ENCODE results near the gene CES2.
A peak's percentile ranks its signal among the peaks of the same experiment; 100 is the strongest.
"Not testable (repeated sequence)": the region's sequence is repeated elsewhere in the genome, so short reads cannot be mapped to it uniquely, and the experiment has no call there.

CES2 gene

DNA sequence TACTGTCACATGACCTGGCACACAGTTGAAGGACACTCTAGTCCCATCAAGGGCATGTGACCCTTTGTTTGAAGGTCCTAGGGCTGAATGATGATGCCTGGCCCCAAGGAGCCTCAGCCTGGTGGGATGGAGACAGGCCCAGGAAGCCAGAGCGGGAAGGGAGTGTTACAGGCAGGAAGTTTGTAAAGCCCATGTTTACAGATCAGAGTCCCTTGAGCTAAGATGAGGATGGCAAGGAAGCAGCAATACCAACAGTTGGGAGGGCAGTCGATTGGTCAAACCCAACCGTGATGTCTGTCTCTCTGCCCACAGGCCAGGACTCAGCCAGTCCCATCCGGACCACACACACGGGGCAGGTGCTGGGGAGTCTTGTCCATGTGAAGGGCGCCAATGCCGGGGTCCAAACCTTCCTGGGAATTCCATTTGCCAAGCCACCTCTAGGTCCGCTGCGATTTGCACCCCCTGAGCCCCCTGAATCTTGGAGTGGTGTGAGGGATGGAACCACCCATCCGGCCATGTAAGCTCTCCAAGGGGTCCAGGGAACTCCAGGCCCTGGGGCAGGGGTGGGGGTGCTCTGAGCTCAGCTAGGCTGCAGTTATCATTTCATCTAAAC, 2.5 kb downstream of the CES2 start:
- no peak for DNase-seq

DNA sequence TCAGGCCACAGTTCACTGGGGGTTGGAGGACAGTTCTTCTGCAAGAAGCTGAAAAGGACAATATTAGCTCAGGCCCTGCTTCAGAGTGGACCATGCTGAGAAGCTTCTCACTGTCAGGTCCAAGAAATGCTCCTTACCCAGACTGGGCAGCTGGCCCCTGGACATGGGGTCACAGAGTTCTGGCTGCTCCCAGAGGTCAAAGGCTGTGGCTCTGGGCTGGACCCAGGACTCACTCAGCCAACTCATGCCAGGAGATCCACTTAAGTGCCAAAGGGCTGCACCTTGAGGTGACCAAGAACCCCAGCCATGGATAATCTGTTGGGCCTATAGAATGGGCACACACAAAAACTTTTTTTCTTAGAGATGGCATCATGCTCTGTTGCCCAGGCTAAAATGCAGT, 4.0 kb downstream of the CES2 start:
- DNase-seq, result no peak

DNA sequence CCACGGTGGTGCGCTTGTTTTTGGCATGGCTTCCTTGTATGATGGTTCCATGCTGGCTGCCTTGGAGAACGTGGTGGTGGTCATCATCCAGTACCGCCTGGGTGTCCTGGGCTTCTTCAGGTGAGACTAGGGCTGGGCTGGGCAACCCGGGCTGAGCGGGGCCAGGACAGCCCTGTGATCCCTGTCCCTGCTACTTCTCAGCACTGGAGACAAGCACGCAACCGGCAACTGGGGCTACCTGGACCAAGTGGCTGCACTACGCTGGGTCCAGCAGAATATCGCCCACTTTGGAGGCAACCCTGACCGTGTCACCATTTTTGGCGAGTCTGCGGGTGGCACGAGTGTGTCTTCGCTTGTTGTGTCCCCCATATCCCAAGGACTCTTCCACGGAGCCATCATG, 4.9 kb downstream of the CES2 start:
- DNase-seq, result no peak

GRCh38 chr16:66942981-66943380, 7.7 kb downstream of the CES2 start:
- DNase-seq, result no peak

DNA sequence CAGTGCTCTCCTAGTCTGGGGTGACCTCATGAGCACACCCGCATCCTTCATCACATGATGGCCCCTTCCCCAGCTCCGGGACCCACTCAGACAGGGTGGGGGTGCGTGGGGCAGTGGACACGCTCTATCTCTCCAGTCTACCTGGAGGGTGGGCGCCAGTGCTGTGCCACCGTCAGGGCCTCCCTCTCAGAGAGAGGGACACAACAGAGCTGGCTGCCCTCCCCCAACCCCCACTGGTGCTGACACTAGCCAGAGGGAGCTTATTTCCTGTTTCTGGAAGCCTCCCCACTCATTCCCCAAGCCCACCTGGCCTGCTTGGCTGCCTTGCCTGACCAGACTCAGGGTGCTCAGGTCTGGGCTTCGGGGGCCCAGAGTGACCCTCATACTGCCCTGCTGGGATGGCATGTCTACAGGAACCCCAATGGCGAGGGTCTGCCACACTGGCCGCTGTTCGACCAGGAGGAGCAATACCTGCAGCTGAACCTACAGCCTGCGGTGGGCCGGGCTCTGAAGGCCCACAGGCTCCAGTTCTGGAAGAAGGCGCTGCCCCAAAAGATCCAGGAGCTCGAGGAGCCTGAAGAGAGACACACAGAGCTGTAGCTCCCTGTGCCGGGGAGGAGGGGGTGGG, 8.2 kb downstream of the CES2 start:
- DNase-seq, result no peak

DNA sequence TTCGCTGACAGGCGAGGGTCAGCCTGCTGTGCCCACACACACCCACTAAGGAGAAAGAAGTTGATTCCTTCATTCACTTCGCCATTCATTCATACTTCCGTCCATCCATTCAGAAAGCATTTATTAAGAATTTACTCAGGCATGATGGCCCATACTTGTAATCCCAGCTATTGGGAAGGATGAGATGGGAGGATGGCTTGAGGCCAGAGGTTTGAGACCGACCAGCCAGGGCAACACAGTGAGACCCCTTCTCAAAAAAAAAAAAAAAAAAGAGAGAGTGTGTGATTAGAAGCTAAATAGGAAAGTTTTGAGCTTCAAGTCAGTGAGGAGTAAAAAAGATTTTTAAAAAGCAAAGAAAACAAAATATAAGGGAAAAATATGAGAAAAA, 8.7 kb downstream of the CES2 start:
- no peak for DNase-seq

DNA sequence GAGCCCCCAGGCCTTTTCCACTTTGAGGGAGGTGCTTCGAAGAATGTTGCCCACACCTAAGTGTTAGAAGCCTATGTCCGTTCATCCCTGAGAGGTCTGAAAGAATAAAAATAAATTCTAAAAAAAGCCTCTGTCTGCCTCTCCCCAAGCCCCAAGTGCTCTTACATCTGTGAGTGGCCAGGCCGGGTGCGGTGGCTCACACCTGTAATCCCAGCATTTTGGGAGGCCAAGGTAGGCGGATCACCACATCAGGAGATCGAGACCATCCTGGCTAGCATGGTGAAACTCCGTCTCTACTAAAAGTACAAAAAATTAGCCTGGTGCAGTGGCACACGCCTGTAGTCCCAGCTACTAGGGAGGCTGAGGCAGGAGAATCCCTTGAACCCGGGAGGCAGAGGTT, 9.7 kb downstream of the CES2 start:
- DNase-seq, result not testable (repeated sequence)

DNA sequence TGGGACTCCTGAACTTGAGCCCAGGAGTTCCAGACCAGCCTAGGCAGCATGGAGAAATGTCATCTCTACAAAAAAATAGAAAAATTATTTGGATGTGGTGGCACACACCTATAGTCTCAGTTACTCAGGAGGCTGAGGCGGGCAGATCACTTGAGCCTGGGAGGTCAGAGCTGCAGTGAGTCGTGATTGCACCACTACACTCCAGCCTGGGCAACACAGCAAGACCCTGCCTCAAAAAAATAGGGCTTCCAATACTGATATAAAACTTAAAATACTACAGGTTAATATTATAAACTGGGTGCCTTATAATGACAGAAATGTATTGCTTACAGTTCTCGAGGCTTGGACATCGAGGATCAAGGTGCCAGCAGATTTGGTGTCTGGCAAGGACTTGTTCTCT, 10.6 kb downstream of the CES2 start:
- DNase-seq, result no peak

DNA sequence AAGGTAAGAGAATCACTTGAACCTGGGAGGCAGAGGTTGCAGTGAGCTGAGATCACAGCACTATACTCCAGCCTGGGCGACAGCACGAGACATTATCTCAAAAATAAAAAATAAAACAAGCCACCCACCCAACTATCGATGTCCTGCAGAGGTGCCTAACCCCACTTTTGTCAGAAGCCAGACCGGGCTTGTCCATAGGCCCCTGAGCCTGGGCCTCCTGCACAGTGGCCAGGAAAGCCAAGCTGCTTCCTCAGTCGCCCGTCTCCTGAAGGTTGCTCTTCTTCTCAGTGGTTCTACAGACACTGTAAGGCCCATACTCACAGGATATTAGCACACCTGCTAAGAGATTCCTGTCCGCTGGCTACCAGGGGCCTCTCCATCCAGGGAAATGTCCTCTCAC, 11.2 kb downstream of the CES2 start:
- no peak for DNase-seq

DNA sequence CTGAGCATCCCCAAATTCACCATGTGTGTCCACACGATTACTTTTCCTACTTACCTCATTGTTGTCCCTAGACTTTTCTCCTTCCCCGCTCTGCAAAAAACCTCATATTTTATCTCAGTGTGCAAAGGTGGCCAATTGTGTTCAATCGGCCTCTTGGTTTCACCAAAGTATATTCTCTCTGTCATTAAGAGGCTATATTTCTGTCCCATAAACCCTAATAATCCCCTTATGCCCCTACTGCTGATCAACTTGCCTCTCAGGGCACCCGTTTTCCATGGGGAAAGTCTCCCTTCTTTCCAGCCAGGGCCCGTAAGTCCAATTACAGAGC, 11.6 kb downstream of the CES2 start:
- no peak for DNase-seq

DNA sequence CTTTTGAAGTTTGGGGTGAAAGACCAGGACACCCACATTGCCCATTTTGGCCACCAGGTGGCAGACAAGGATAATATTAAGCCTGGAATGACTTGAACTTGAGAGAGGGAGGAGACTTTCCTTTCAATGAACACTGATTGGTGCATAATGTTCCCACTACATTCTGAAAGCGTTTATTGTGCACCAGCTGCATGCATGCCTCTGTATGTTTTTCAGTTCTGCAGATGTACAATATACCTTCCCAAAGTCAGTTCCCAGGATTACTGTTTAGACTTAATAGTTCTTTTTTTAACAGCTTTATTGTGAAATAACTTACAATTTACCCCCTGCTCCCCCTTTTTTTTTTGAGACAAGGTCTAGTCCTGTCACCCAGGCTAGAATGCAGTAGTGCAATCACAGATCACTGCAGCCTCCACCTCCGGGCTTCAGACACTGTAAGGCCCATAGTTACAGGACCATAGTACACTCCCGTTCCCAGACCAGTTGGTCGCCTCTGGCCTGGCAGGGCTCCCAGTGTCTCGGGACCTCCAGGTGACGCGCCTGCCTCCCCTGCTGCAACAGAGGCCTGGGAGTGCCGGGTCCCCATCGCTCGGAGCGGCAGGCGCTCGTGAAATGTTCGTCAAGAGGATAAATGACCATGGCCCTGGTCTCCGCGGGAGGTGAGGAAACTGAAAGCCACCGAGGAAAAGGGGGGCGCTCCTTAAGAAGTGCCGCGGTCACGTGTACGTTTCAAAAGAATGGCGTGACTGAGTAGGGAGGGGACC, 12.2 kb downstream of the CES2 start:
- peak; percentile 57 for DNase-seq

- DNase-seq, result no peak
These were observed 13.0 kb downstream of the CES2 start for GRCh38 chr16:66948134-66948836.

GRCh38 chr16:66948837-66949225, 13.5 kb downstream of the CES2 start:
- no peak for DNase-seq

DNA sequence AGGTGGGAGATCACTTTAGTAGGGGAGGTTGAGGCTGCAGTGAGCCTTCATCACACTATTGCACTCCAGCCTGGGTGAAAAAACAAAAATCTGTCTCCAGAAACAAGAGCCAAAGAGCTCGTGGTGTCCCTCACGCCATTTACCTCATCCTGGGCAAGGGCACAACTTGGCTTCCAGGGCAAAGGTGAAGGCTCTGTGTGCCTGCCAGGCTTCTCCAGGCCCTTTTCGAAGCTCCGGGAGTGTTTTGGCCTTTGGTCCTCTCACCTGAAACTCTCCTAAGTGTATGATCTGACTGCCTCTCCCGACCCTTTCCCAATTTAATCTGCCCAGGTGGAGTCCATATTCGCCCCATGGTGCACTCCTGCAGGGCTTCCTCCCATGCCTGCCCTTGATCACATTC, 14.2 kb downstream of the CES2 start:
- DNase-seq, result no peak

DNA sequence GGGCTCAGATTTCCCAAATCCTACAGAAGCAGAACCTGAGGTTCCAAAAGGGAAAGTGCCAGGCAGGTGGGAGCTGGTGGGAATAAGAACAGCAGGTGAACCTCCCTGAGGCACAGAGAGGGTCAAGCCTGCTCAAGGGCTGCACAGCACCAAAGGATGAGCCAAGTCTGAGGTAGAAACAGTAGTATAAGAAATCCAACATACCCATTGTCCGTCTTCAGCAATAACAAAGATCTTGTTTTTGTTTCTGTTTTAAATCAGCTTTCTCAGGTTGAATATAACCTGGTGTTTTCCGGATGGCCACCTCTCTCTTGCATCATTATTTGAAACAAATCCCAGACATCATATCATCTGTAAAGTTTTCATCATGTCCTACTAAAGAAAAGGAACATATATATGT, 15.1 kb downstream of the CES2 start:
- no peak for DNase-seq

- DNase-seq, result no peak
These were observed 15.9 kb downstream of the CES2 start for GRCh38 chr16:66950971-66951790.

DNA sequence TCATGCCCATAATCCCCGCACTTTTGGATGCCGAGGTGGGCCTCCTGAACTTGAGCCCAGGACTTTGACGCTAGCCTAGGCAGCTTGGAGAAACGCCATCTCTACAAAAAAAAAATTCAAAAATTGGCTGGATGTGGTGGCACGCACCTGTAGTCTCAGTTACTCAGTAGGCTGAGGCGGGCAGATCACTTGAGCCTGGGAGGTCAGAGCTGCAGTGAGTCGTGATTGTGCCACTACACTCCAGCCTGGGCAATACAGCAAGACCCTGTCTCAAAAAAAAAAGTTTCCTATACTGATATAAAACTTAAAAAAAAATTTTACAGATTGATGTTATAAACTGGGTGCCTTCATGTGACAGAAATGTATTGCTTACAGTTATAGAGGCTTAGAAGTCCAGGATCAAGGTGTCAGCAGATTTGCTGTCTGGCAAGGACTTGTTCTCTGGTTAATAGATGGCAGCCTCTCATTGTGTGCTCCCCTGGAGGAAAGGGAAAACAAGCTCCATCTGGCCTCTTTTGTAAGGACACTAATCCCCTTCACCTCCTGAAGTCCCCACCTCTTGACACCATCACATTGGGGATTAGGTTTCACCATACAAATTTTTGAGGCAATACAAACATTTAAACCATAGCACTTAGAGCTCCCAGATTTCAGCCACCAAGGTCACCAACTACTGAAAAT, 17.3 kb downstream of the CES2 start:
- DNase-seq, result no peak

DNA sequence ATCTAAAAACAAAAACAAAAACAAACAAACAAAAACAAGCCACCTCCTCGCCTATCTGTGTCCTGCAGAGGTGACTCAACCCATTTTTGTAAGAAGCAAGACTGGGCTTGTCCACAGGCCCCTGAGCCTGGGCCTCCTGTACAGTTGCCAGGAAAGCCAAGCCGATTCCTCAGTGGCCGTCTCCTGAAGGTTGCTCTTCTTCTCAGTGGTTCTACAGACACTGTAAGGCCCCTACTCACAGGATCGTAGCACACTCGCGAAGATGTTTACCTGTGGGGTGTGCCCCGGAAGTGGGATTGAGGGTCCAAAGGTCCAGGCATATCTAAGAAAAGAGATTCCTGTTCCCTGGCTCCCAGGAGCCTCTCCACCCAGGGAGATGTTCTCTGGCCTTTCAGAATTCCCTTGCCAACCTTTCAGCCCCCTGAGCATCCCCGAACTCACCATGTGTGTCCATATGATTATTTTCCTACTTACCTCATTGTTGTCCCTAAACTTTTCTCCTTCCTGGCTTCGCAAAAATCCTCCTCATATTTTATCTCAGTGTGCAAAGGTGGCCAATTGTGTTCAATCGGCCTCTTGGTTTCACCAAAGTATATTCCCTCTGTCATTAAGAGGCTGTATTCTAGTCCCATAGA, 18.3 kb downstream of the CES2 start:
- no peak for DNase-seq

GRCh38 chr16:66954097-66954659, 18.9 kb downstream of the CES2 start:
- peak; percentile 68 for DNase-seq

GRCh38 chr16:66955363-66956153, 20.2 kb downstream of the CES2 start:
- DNase-seq, result not testable (repeated sequence)

DNA sequence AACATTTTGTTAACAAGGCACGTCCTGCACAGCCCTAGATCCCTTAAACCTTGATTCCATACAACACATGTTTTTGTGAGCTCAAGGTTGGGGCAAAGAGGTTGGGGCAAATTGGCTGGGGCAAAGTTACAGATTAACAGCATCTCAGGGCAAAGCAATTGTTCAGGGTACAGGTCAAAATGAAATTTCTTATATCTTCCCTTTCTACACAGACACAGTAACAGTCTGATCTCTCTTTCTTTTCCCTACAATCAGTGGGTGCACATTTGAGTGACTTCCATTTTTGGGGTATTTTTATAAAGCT, 20.8 kb downstream of the CES2 start:
- DNase-seq, result not testable (repeated sequence)

Measured in NCI-H146 (cell line).